ENCODE measurements around the gene ADAMTS6. TPM values are rescaled to one million over a fixed set of nuclear protein-coding genes. Genes with fewer than 3 reads are reported as not detected.

ADAMTS6 gene
- total and polyA plus RNA-seq, 2 experiments from 2014 or later, result 0.78 to 2.0 TPM

DNA sequence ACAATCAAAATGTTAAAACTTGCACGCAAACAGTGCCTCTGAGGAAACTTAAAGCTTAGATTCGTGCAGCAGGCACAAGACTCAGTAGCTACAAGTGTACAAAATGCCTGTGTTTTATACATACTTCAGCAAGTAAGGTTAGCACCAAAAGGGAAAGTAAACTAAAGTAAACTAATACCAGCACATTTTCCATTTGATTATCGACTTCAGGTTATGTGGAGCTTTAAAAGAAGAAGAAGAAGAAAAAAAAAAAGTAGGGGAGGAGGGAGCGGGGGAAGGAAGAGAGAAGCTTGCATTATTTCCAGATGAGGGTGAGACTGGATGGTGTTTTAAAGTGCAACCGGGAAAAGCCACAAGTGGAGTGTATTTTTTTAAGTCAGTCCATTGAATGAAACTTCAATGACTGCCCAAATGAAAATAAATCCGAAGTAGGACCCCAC lies 596 bp upstream of the ADAMTS6 start (continued):
- TF ChIP-seq, protein P1, sequence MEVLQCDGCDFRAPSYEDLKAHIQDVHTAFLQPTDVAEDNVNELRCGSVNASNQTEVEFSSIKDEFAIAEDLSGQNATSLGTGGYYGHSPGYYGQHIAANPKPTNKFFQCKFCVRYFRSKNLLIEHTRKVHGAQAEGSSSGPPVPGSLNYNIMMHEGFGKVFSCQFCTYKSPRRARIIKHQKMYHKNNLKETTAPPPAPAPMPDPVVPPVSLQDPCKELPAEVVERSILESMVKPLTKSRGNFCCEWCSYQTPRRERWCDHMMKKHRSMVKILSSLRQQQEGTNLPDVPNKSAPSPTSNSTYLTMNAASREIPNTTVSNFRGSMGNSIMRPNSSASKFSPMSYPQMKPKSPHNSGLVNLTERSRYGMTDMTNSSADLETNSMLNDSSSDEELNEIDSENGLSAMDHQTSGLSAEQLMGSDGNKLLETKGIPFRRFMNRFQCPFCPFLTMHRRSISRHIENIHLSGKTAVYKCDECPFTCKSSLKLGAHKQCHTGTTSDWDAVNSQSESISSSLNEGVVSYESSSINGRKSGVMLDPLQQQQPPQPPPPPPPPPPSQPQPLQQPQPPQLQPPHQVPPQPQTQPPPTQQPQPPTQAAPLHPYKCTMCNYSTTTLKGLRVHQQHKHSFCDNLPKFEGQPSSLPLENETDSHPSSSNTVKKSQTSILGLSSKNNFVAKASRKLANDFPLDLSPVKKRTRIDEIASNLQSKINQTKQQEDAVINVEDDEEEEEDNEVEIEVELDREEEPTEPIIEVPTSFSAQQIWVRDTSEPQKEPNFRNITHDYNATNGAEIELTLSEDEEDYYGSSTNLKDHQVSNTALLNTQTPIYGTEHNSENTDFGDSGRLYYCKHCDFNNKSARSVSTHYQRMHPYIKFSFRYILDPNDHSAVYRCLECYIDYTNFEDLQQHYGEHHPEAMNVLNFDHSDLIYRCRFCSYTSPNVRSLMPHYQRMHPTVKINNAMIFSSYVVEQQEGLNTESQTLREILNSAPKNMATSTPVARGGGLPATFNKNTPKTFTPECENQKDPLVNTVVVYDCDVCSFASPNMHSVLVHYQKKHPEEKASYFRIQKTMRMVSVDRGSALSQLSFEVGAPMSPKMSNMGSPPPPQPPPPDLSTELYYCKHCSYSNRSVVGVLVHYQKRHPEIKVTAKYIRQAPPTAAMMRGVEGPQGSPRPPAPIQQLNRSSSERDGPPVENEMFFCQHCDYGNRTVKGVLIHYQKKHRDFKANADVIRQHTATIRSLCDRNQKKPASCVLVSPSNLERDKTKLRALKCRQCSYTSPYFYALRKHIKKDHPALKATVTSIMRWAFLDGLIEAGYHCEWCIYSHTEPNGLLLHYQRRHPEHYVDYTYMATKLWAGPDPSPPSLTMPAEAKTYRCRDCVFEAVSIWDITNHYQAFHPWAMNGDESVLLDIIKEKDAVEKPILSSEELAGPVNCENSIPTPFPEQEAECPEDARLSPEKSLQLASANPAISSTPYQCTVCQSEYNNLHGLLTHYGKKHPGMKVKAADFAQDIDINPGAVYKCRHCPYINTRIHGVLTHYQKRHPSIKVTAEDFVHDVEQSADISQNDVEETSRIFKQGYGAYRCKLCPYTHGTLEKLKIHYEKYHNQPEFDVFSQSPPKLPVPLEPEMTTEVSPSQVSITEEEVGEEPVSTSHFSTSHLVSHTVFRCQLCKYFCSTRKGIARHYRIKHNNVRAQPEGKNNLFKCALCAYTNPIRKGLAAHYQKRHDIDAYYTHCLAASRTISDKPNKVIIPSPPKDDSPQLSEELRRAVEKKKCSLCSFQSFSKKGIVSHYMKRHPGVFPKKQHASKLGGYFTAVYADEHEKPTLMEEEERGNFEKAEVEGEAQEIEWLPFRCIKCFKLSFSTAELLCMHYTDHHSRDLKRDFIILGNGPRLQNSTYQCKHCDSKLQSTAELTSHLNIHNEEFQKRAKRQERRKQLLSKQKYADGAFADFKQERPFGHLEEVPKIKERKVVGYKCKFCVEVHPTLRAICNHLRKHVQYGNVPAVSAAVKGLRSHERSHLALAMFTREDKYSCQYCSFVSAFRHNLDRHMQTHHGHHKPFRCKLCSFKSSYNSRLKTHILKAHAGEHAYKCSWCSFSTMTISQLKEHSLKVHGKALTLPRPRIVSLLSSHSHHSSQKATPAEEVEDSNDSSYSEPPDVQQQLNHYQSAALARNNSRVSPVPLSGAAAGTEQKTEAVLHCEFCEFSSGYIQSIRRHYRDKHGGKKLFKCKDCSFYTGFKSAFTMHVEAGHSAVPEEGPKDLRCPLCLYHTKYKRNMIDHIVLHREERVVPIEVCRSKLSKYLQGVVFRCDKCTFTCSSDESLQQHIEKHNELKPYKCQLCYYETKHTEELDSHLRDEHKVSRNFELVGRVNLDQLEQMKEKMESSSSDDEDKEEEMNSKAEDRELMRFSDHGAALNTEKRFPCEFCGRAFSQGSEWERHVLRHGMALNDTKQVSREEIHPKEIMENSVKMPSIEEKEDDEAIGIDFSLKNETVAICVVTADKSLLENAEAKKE (CRISPR knock-in tag; IDR thresholded peaks at IDR 0.05), result no peak
- no peak for TF ChIP-seq JUNB (IDR thresholded peaks at IDR 0.05; ENCODE audit: unreplicated experiment)

DNA sequence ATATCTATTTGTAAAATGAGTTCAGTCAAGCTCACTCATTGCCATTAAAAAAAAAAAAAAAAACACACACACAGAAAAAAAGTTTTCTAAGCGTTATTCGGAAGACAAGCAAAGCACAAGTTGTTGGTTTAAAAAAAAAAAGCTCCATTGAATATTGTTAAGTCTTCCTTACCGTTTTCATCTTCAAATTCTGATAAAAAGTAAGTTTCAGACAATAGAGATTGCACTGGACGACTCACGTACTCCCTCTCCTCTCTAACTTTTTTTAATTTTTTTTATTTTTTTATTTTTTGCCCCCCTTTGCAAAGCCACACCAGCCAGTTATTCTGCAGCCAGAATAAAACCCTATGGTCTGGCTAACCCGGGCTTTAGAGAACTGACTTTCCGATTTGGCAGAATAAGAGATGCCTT lies 544 bp downstream of the ADAMTS6 start:
- Histone ChIP-seq H2AFZ (peak overlapping the region; percentile 75; the same call in 1 of the 2 replicates), H3K36me3 (ENCODE audit: insufficient read depth) (no peaks in the 10 kb centered on the region), H3K4me3 (peak overlapping the region; percentile 66), H3F3A (replicated peaks; ENCODE audit: low read depth) (0 out of 2 replicates have a peak, but pooled peaks cover 2% of the 10 kb centered on the region), H3K4me2 (peak overlapping the region; percentile 84), H3K79me2 (replicated peaks; ENCODE audit: insufficient read depth) (no peaks in the 10 kb centered on the region), H4K20me1 (replicated peaks; ENCODE audit: insufficient read depth) (no peaks in the 10 kb centered on the region), H3K27ac (ENCODE audit: low read depth) (peak overlapping the region; percentile 83), H3K9me2 (ENCODE audit: insufficient read depth) (no peaks in the 10 kb centered on the region), H3K4me1 (ENCODE audit: insufficient read depth) (peaks cover 35% of the 10 kb centered on the region), H3K27me3 (ENCODE audit: insufficient read depth) (peaks cover 8% of the 10 kb centered on the region; the same call in 1 of the 2 replicates)
- H3K4me3 Mint-ChIP-seq, result no peak overlapping the region
- TF ChIP-seq, protein P1 (CRISPR knock-in tag; IDR thresholded peaks at IDR 0.05), result no peak
- TF ChIP-seq NANOG (IDR thresholded peaks at IDR 0.05; ENCODE audit: borderline replicate concordance) (no peak), JUNB (IDR thresholded peaks at IDR 0.05; ENCODE audit: unreplicated experiment) (no peak), EZH2phosphoT487 (IDR thresholded peaks at IDR 0.05; ENCODE audit: unreplicated experiment) (no peak), ZNF114 (CRISPR knock-in tag; IDR thresholded peaks at IDR 0.05) (no peak), POLR2AphosphoS5 (IDR thresholded peaks at IDR 0.05; ENCODE audit: low read depth) (no peak)
- TF ChIP-seq, protein P2, sequence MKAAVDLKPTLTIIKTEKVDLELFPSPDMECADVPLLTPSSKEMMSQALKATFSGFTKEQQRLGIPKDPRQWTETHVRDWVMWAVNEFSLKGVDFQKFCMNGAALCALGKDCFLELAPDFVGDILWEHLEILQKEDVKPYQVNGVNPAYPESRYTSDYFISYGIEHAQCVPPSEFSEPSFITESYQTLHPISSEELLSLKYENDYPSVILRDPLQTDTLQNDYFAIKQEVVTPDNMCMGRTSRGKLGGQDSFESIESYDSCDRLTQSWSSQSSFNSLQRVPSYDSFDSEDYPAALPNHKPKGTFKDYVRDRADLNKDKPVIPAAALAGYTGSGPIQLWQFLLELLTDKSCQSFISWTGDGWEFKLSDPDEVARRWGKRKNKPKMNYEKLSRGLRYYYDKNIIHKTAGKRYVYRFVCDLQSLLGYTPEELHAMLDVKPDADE (IDR thresholded peaks at IDR 0.05), result no peak
- peaks cover 3% of the 10 kb centered on the region for H3K27me3 Mint-ChIP-seq (ENCODE audit: insufficient read depth, low read depth, poor library complexity)
- peak overlapping the region; percentile 81; the same call in 1 of the 2 replicates for H3K27ac Mint-ChIP-seq
- DNase-seq (ENCODE audit: low spot score) (no peak), ATAC-seq (peak; percentile 22)
- H3K4me1 Mint-ChIP-seq, result peaks cover 17% of the 10 kb centered on the region; the same call in 2 of the 3 replicates
- H3K9me3 Mint-ChIP-seq, result peaks cover 8% of the 10 kb centered on the region; the same call in 1 of the 3 replicates
- no peaks in the 10 kb centered on the region; the same call in 2 of the 3 replicates for H3K36me3 Mint-ChIP-seq (ENCODE audit: low read depth)

Measured in GM23338 (cell line).